Esophagus squamous epithelium (tissue), 4 donors: ENCODE measurements around the gene VWA8.

Experiments used
- CTCF ChIP-seq, 6 experiments: fragments of 450-650 bp in 4 of 6; fragments of 200-600 bp in 2 of 6; sonication (generic) in 2 of 6; IDR thresholded peaks; one replicate each; pipeline ENCODE4 v1.5.1; 2016 to 2019; ENCODE audit warnings: antibody characterized with exemption in 6 of 6, mild to moderate bottlenecking in 4 of 6, moderate library complexity in 4 of 6
- POLR2A ChIP-seq, 4 donors: fragments of 450-650 bp; IDR thresholded peaks; one replicate each; pipeline ENCODE4 v1.6.1; 2017; ENCODE audit warnings: antibody characterized with exemption in 4 of 4, mild to moderate bottlenecking in 4 of 4, moderate library complexity in 3 of 4

DNA sequence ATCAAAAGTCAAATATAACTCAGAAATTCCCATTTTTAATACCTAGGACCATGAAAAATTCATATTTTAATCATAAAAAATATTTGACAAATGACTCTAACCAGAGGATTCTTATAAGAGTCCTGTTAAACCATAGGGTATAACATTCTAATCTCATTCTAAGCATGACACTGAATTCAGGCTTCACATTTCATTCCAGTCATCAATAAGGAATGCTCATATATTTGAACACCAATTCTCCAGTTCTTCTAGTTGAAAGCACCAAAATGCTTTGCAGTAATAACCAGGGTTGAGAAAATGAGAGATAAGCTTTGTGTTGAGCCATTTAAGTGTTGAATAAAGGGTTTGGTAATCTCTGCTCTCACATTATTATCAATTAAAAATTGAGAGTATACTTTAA is 147.5 kb downstream of the VWA8 start:
- TF ChIP-seq CTCF (IDR thresholded peaks at IDR 0.05) (no peak), POLR2A (IDR thresholded peaks at IDR 0.05) (no peak)
